Osteoblast (primary cell): ENCODE data around the gene USP28. TPM values are rescaled to one million over a fixed set of nuclear protein-coding genes. Genes with fewer than 3 reads are reported as not detected.

Experiments used
- DNase-seq: peaks from one replicate; pipeline ENCODE4 v3.0.0; 2011; ENCODE audit warnings: low spot score, mixed read lengths; ENCODE audit not compliant: insufficient read length; ENCODE audit errors: missing footprints
- H2AFZ ChIP-seq: 2 replicates; pipeline ENCODE4 v1.6.0; 2011; ENCODE audit warnings: mild to moderate bottlenecking, low read length
- H3K27ac ChIP-seq: 2 replicates; pipeline ENCODE4 v1.5.1; 2011; ENCODE audit warnings: mild to moderate bottlenecking, low read depth, low read length, moderate library complexity
- H3K27me3 ChIP-seq: 2 replicates; pipeline ENCODE4 v1.6.0; 2012; ENCODE audit warnings: mild to moderate bottlenecking, control low read depth, inconsistent platforms, low read length, moderate library complexity; ENCODE audit not compliant: insufficient read depth
- H3K36me3 ChIP-seq: 2 replicates; pipeline ENCODE4 v1.5.1; 2011; ENCODE audit warnings: mild to moderate bottlenecking, low read length, control low read depth, moderate library complexity; ENCODE audit not compliant: insufficient read depth
- H3K4me1 ChIP-seq: 2 replicates; pipeline ENCODE4 v1.5.1; 2011; ENCODE audit warnings: mild to moderate bottlenecking, low read length, control low read depth, moderate library complexity; ENCODE audit not compliant: insufficient read depth
- H3K4me2 ChIP-seq: 2 replicates; pipeline ENCODE4 v1.6.0; 2011; ENCODE audit warnings: mild to moderate bottlenecking, low read length; ENCODE audit not compliant: insufficient read depth
- H3K4me3 ChIP-seq: fragments of 200-600 bp; sonication (generic); 3 replicates; pipeline ENCODE4 v1.5.1; 2012; ENCODE audit warnings: mild to moderate bottlenecking, low read length, inconsistent platforms; ENCODE audit not compliant: insufficient read depth
- H3K79me2 ChIP-seq: 2 replicates; pipeline ENCODE4 v1.6.0; 2012; ENCODE audit warnings: mild to moderate bottlenecking, low read length, control low read depth, inconsistent platforms; ENCODE audit not compliant: insufficient read depth
- H3K9me3 ChIP-seq: 2 replicates; pipeline ENCODE4 v1.5.1; 2011; ENCODE audit warnings: low read depth, low read length, control low read depth
- H4K20me1 ChIP-seq: 2 replicates; pipeline ENCODE4 v1.6.0; 2012; ENCODE audit warnings: mild to moderate bottlenecking, low read length, control low read depth; ENCODE audit not compliant: insufficient read depth
- CTCF ChIP-seq: IDR thresholded peaks from 2 replicates; pipeline ENCODE4 v1.5.1; 2011; ENCODE audit warnings: mild to moderate bottlenecking, low read depth, low read length, moderate library complexity; ENCODE audit errors: extremely low read depth
- total RNA-seq: library from RNA; depleted of rRNA; stranded (reverse); fragments of >200 nt; gene quantifications from 2 replicates; pipeline ENCODE4 v1.2.3, GENCODE V29; 2012

The USP28 gene
- total RNA-seq, 1 donor = 31.5 TPM

DNA sequence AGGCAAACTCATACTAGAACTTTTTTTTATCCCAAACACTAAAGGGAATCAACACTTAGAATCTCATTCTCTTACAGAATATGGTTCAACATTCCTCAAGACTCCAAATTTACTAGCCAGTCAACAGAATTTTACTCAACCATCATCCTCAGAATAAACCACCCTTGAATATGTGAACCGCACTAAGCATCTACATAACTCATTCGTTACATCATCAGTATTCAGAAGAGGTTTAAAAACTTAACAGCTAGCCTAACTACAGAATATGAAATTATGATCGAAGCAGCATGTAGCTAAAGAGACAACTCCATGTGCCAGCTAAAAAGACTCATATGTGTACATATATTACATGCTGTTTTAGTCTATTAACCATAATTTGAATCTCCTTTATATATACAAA is 47.9 kb downstream of the USP28 start:
- no peak overlapping the region for H3K4me3 ChIP-seq
- H3K79me2 ChIP-seq = no peaks in the 10 kb centered on the region
- H3K4me1 ChIP-seq = no peaks in the 10 kb centered on the region
- no peaks in the 10 kb centered on the region for H4K20me1 ChIP-seq
- no peak for TF ChIP-seq CTCF
- H3K9me3 ChIP-seq = no peaks in the 10 kb centered on the region
- no peak overlapping the region for H3K4me2 ChIP-seq
- H2AFZ ChIP-seq = no peak overlapping the region
- no peak for DNase-seq
- H3K27me3 ChIP-seq = no peaks in the 10 kb centered on the region
- no peak overlapping the region for H3K27ac ChIP-seq
- H3K36me3 ChIP-seq = peaks cover 2% of the 10 kb centered on the region

DNA sequence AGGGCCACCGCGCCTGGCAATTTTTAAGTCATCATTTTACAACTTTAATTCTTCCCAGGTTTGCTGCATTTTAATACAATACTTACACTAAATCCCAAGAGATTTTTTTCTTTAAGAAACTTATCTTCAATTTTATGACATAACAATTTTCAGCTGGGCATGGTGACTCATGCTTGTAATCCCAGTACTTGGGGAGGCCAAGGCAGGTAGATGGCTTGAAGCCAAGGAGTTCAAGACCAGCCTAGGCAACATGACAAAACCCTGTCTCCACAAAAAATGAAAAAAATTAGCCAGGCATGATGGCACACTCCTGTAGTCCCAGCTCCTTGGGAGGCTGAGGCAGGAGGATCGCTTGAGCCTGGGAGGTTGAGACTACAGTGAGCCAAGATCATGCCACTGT is 56.9 kb downstream of the USP28 start:
- DNase-seq = no peak
- Histone ChIP-seq H3K9me3 (no peaks in the 10 kb centered on the region), H2AFZ (no peak overlapping the region), H3K27me3 (no peaks in the 10 kb centered on the region), H3K36me3 (no peaks in the 10 kb centered on the region), H3K4me2 (no peak overlapping the region), H3K27ac (no peak overlapping the region), H3K4me3 (no peak overlapping the region), H3K79me2 (no peaks in the 10 kb centered on the region), H3K4me1 (no peaks in the 10 kb centered on the region), H4K20me1 (no peaks in the 10 kb centered on the region)
- no peak for TF ChIP-seq CTCF

GRCh38 chr11:113817626-113818025 is 57.7 kb downstream of the USP28 start:
- DNase-seq = no peak
- Histone ChIP-seq H3K4me3 (no peak overlapping the region), H3K4me2 (no peak overlapping the region), H3K27ac (no peak overlapping the region), H3K9me3 (no peaks in the 10 kb centered on the region), H3K79me2 (no peaks in the 10 kb centered on the region), H3K27me3 (no peaks in the 10 kb centered on the region), H4K20me1 (no peaks in the 10 kb centered on the region), H2AFZ (no peak overlapping the region), H3K4me1 (no peaks in the 10 kb centered on the region), H3K36me3 (peaks cover 3% of the 10 kb centered on the region)
- TF ChIP-seq CTCF = no peak

DNA sequence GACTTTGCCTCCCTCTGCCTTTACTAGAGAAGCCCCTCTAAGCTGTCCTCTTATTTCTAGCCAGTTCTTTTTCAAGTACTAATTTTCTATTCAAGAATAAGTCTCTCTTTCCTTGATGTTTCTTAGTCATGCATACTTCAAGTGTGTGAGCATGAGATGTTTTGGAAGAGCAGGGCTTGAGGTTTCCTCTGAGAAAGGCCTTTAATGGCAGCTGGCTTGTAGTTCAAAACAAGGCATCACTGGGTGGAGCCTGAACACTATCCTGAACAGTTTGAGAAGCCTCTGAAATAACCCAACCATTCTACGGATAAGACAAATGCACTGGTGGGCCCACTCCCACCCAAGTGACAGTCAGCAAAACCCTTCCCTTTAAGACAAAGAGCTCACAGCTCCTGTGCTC is 58.2 kb downstream of the USP28 start:
- Histone ChIP-seq H2AFZ (no peak overlapping the region), H3K27me3 (no peaks in the 10 kb centered on the region), H3K4me3 (no peak overlapping the region), H3K4me2 (no peak overlapping the region), H3K4me1 (no peaks in the 10 kb centered on the region), H3K27ac (no peak overlapping the region), H4K20me1 (no peaks in the 10 kb centered on the region), H3K79me2 (no peaks in the 10 kb centered on the region), H3K36me3 (peaks cover 3% of the 10 kb centered on the region), H3K9me3 (no peaks in the 10 kb centered on the region)
- TF ChIP-seq CTCF = no peak
- DNase-seq = no peak
